SIG-M5 (cell line): Measurements from ENCODE around the gene CRACDL.

ENCODE experiments used
- DNase-seq: peaks from one replicate; lab custom pipeline; 2025; lab: John Stamatoyannopoulos, UW

The CRACDL gene, protein sequence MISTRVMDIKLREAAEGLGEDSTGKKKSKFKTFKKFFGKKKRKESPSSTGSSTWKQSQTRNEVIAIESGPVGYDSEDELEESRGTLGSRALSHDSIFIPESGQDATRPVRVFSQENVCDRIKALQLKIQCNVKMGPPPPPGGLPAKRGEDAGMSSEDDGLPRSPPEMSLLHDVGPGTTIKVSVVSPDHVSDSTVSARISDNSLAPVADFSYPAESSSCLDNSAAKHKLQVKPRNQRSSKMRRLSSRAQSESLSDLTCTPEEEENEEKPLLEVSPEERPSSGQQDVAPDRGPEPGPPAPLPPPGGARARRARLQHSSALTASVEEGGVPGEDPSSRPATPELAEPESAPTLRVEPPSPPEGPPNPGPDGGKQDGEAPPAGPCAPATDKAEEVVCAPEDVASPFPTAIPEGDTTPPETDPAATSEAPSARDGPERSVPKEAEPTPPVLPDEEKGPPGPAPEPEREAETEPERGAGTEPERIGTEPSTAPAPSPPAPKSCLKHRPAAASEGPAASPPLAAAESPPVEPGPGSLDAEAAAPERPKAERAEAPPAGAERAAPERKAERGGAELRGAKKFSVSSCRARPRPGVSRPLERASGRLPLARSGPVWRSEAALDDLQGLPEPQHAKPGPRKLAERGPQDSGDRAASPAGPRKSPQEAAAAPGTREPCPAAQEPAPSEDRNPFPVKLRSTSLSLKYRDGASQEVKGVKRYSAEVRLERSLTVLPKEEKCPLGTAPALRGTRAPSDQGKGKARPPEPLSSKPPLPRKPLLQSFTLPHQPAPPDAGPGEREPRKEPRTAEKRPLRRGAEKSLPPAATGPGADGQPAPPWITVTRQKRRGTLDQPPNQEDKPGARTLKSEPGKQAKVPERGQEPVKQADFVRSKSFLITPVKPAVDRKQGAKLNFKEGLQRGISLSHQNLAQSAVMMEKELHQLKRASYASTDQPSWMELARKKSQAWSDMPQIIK

GRCh38 chr2:98935777-98936352 is at the start of gene CRACDL:
Gene CRACDL, minus strand, starts transcription at chr2:98936225. Its CDS starts 89,425 bp downstream, at chr2:98846800.
- DNase-seq: no peak

DNA sequence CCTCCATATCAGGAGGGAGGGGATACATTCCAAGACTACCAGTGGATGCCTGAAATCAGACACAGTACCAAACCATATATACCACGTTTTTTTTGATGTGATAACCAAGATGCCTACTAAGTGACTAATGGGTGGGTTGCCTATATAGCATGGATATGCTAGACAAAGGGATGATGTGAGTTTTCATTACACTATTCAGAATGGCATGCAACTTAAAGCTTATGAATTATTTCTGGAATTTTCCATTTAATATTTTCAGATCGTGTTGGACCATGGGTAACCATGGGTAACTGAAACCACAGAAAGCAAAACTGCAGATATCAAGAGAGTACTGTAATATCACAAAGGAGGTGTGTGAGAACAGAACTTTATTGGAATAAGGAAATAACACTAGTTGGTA is 39.6 kb upstream of the CRACDL start:
- DNase-seq: no peak

DNA sequence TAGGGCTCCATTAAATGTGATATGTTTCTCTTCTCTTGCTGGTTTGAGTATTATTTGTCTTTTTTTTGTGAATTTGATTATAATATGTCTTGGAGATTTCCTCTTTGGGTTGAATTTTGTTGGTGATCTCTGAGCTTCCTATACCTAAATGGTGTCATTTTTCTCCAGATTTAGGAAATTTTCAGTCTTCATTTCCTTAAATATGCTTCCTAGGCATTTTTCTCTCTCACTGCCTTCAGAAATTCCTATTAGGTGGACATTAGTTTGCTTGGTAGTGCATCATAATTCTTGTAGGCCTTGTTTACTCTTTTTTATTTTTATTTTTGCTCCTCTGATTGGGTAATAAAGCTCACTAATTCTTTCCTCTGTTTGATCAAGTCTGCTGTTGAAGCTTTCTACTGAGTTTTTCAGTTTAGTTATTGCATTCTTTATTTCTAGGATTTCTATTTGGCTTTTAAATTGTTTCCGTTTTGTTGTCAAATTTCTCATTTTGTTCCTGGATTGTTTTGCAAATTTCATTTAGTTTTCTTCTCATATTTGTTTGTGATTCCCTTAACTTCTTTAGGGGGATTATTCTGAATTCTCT is 36.6 kb upstream of the CRACDL start:
- DNase-seq: no peak

GRCh38 chr2:98959810-98960507 is 23.9 kb upstream of the CRACDL start:
- no peak for DNase-seq

DNA sequence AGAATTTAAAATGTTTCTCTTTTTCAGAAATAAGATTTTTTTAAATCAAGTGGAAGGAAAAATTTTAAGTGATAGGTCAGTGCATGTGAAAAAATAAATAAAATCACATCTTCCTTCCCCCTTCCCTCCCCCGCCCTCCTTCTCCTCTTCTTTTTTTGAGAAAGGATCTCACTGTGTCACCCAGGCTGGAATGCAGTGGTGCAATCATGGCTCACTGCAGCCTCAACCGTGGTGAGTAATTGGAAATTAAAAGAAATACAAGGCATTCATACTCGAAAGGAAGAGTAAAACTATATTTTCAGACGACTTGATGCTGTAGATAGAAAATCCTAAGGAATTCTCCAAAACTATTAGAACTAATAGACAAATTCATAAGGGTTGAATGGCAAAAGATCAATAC is 16.9 kb upstream of the CRACDL start:
- DNase-seq: no peak

GRCh38 chr2:98948956-98949739 is 13.1 kb upstream of the CRACDL start:
- DNase-seq: no peak

DNA sequence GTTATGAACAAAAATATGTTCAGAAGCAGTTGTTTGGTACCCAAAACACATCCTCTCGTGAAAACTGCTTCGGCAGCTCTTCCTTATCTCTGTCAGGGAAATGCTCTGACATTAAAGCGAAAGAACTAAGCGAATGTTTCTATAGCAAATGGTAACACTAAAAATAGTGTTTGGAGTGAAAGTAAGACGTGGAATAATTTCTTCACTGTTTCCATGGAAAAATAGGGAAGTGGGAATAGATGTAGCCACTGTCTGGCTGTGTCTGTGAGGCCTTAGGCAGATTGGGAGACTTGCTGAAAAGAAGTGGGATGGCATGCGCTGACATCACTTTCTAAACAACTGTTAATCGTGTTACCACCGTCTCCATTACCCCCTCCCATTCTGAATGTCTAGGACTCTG is 11.5 kb upstream of the CRACDL start:
- DNase-seq: no peak

- no peak for DNase-seq
These were observed 10.8 kb upstream of the CRACDL start for GRCh38 chr2:98946855-98947254.

DNA sequence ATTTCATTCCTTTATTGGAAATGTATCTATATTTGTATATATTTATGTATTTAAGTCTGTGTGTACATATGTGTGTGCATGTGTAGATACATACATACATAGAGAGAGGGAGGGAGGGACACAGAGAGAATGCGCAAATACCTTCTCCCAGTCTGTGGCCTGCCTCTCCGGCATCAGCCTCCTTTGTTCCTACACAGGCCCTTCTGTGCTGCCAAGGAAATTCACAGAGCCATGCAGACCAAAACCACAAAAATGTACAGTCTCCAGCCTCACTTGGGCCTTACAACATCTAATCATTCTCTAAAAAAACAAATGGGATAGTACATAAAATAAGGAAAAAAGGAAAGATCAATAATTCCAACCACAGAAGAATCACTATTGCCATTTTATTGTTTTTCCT is 8.8 kb upstream of the CRACDL start:
- DNase-seq: no peak

GRCh38 chr2:98940102-98940501 is 4.1 kb upstream of the CRACDL start:
- no peak for DNase-seq

GRCh38 chr2:98937906-98938305 is 1.9 kb upstream of the CRACDL start:
- DNase-seq: no peak

GRCh38 chr2:98936353-98937351 is 627 bp upstream of the CRACDL start:
- no peak for DNase-seq

DNA sequence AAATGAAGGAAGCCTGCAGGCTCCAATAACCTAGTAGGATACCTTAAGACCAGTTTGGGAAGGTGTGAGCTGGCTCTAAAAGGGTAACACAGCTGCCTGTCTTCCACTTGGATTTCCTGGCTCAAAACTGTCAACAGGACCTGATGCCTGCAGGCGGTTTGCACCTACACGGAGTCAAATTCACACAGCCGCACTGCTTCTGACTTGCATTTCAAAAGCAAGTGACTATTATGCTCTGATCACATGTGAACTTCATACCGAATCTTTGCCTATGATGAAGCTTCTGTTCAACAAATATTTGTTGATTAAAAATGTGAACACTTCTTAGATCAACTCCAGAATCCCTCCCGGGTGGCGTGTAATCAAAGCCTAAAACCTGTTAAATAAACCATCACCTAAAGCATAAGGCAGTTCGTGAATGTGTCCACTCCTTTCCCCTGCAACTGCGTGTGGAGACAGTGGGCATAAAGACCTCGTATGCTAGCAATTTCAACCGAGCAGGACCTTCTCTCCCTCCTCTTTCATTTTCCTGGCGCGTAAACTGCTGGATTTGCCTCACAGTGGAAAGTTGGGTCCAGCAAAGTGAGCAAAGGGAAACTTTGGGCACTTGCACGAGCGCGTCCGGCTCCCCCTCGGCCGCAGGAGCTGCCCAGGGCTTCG is 784 bp downstream of the CRACDL start:
- no peak for DNase-seq

DNA sequence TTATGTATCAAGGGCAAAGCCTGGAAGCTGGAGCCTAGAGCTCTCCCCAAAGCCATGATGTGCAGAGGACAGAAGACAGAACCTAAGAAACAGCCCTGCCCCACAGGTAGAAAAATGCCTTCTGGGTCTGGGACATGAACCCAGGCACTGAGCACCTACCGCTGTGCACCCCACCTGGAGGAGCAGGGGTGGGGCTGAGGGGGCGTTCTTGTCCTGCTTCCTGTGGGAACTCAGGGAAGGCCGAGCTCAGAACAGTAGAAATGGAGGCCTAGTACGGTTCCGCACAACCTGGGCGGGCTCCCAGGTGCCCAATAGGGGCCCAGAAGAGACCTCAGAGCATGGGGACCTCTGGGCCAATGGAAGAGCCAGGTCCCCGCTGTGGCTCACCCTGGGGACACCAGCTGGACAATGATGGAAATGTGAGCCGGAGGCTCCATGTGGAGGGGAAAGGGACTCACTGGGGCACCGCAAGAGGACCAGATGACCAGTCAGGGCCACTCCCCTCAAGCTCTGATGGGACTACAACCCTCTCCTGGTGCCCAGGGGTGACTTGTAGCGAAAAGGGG is 3.2 kb downstream of the CRACDL start:
- DNase-seq: no peak

GRCh38 chr2:98932164-98932563 is 3.9 kb downstream of the CRACDL start:
- DNase-seq: no peak

- no peak for DNase-seq
These were observed 4.4 kb downstream of the CRACDL start for GRCh38 chr2:98931596-98931995.

DNA sequence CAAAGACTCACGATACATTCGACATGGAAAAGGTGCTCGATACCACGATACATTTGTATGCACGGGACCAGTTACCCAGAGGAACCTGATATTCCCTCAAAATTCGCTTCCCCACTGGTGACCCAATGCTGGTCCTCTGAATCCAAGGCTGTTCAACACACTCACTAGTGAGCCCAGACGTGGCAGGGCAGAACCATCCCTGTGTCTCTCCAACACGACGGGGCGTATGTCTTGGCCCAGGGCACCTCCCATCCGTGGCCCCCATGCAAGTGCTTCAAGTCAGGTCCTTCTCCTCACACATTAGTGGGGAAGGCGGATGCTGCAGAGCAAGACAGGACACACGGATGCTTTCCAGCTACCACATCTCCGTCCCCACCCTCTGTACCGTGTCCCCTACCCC is 6.1 kb downstream of the CRACDL start:
- DNase-seq: no peak

DNA sequence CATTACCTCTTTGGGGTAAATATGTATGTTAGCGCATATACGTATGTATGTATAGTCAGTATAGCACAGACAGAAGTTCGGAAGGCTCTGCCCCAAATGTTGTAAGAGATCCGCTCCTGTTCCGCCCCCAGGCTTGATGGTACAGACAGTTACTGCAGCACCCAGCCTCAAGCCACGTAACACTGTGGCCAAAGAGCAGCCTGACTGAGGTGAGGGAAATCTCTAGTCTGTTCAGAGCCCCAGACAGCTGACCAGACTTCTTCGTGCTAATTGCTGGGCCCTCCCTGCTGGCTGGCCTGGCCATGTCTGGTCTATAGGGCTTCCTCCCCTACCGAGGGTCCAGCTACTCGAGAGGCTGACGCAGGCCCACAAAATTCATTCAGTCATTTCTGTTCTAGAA is 7.8 kb downstream of the CRACDL start:
- no peak for DNase-seq

DNA sequence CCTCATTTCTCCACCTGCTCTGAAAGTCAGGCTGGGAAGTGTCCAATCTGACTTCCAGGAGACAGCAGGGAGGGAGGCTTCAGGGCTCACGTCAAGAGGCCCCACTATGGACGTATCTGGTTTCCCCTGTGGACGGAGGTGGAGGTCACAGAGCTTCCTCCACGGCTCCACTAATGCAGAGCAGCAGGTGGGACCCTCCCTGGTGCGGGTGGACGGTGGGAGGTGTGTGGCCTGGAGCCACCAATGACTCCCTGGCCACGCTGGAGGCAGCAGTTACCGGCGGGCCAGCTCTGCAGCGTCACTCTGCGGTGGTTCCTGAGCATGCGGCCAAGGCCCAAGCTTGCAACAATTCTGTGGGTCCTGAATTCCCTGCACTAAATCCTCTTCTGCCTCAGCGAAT is 9.0 kb downstream of the CRACDL start:
- DNase-seq: no peak
